HTR-8/SVneo (cell line): Measurements from ENCODE around the gene NDUFAF5.
"Not testable (repeated sequence)": the region's sequence is repeated elsewhere in the genome, so short reads cannot be mapped to it uniquely, and the experiment has no call there.

ENCODE experiments used
- DNase-seq: peaks from one replicate; pipeline ENCODE4 v3.0.0; 2011; ENCODE audit warnings: low spot score, mixed read lengths; ENCODE audit not compliant: insufficient read length
- FAIRE-seq: peaks from 2 replicates; lab custom pipeline; 2011; peaks lifted over from hg19 to GRCh38; lab: Jason Lieb, UNC

The NDUFAF5 gene

GRCh38 chr20:13784893-13785715, at the start of gene NDUFAF5, which contains the start of gene ESF1:
Gene NDUFAF5 (plus strand): TSS chr20:13785028. CDS start chr20:13785069, 41 bp downstream.
Gene ESF1 (minus strand): TSS chr20:13784919. CDS start chr20:13783140, 1,779 bp downstream.
- peak; percentile 94 for DNase-seq
- peak; percentile 97 for FAIRE-seq

GRCh38 chr20:13735826-13736225, 49.0 kb upstream of the NDUFAF5 start:
- no peak for DNase-seq
- no peak for FAIRE-seq

- DNase-seq (no peak), FAIRE-seq (no peak)
These were observed 48.2 kb upstream of the NDUFAF5 start for GRCh38 chr20:13736436-13737191.

- FAIRE-seq, DNase-seq: not testable (repeated sequence)
These were observed 46.6 kb upstream of the NDUFAF5 start for GRCh38 chr20:13738187-13738586.

GRCh38 chr20:13739731-13740649, 44.8 kb upstream of the NDUFAF5 start:
- DNase-seq = no peak
- no peak for FAIRE-seq

GRCh38 chr20:13741879-13742278, 42.9 kb upstream of the NDUFAF5 start:
- FAIRE-seq (no peak), DNase-seq (no peak)

GRCh38 chr20:13744352-13744751, 40.5 kb upstream of the NDUFAF5 start:
- no peak for DNase-seq
- no peak for FAIRE-seq

- no peak for FAIRE-seq
- no peak for DNase-seq
These were observed 39.0 kb upstream of the NDUFAF5 start for GRCh38 chr20:13745784-13746183.

GRCh38 chr20:13749811-13750210, 35.0 kb upstream of the NDUFAF5 start:
- FAIRE-seq (no peak), DNase-seq (no peak)

- no peak for FAIRE-seq
- no peak for DNase-seq
These were observed 31.3 kb upstream of the NDUFAF5 start for GRCh38 chr20:13753436-13754036.

- FAIRE-seq (no peak), DNase-seq (no peak)
These were observed 29.0 kb upstream of the NDUFAF5 start for GRCh38 chr20:13755809-13756208.

- no peak for DNase-seq
- FAIRE-seq = no peak
These were observed 28.3 kb upstream of the NDUFAF5 start for GRCh38 chr20:13756551-13756950.

GRCh38 chr20:13758884-13759283, 25.9 kb upstream of the NDUFAF5 start:
- DNase-seq (no peak), FAIRE-seq (no peak)

GRCh38 chr20:13760451-13760946, 24.3 kb upstream of the NDUFAF5 start:
- not testable (repeated sequence) for FAIRE-seq, DNase-seq

- DNase-seq (no peak), FAIRE-seq (no peak)
These were observed 19.5 kb upstream of the NDUFAF5 start for GRCh38 chr20:13765299-13765698.

- FAIRE-seq (no peak), DNase-seq (no peak)
These were observed 18.9 kb upstream of the NDUFAF5 start for GRCh38 chr20:13765868-13766416.

GRCh38 chr20:13770141-13770540, 14.7 kb upstream of the NDUFAF5 start:
- DNase-seq = no peak
- no peak for FAIRE-seq

GRCh38 chr20:13771853-13772453, 12.9 kb upstream of the NDUFAF5 start:
- DNase-seq (peak; percentile 27), FAIRE-seq (no peak)

GRCh38 chr20:13772529-13772928, 12.3 kb upstream of the NDUFAF5 start:
- no peak for DNase-seq
- FAIRE-seq = no peak
